ENCODE results near the gene EGF. TPM values are rescaled to one million over a fixed set of nuclear protein-coding genes. Genes with fewer than 3 reads are reported as not detected.

The EGF gene
- total and polyA plus RNA-seq, 7 experiments from 2014 or later: 0.86 TPM; not detected in 6

DNA sequence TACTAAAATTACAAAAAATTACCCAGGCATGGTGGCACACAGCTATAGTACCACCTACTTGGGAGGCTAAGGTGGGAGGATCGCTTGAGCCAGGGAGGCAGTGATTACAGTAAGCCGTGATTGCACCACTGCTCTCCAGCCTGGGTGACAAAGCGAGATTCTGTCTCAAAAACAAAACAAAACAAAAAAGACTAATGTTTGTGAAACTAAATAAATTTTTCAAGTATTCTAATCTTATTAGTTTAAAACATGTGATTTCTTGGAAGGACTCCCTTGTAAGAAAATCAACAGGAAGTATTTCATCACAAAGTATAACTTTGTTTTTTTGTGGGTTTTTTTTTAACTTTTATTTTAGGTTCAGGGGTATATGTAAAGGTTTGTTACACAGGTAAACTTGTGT is 89.6 kb downstream of the EGF start:
- CTCF ChIA-PET: interaction anchor here (0.7 to 8.6 kb wide), 4 partner anchors 303 to 514 kb away, joined by 3 to 111 read pairs (median 6); no protein-coding TSS in a partner anchor
- no peak for ATAC-seq
- Histone ChIP-seq H3K4me1 (ENCODE audit: control insufficient read depth in 2 of 2, insufficient read depth in 2 of 2, low read length in 2 of 2) (no peaks in the 10 kb centered on the region), H3K9me3 (ENCODE audit: control insufficient read depth in 2 of 3, low read length in 3 of 3) (no peaks in the 10 kb centered on the region), H3K4me3 (ENCODE audit: low read length) (no peak overlapping the region), H3K27me3 (ENCODE audit: control insufficient read depth in 2 of 2, insufficient read depth in 2 of 2, low read length in 2 of 2) (no peaks in the 10 kb centered on the region), H3K27ac (ENCODE audit: low read depth, low read length) (no peak overlapping the region), H3K36me3 (ENCODE audit: control insufficient read depth in 2 of 3, insufficient read depth in 3 of 3, low read length in 3 of 3) (no peaks in the 10 kb centered on the region)
- DNase-seq: no peak
- Mint-ChIP-seq H3K9me3 (no peaks in the 10 kb centered on the region), H3K27me3 (peaks cover 0 to 32% (median 5%) of the 10 kb centered on the region in 5 donors), H3K27ac (no peak overlapping the region), H3K36me3 (no peaks in the 10 kb centered on the region), H3K4me3 (no peak overlapping the region), H3K4me1 (peaks cover 0 to 23% (median 0%) of the 10 kb centered on the region in 7 donors)
- POLR2A ChIA-PET: no interaction called here
- intact Hi-C loops (cut with micrococcal nuclease): no loop called here

DNA sequence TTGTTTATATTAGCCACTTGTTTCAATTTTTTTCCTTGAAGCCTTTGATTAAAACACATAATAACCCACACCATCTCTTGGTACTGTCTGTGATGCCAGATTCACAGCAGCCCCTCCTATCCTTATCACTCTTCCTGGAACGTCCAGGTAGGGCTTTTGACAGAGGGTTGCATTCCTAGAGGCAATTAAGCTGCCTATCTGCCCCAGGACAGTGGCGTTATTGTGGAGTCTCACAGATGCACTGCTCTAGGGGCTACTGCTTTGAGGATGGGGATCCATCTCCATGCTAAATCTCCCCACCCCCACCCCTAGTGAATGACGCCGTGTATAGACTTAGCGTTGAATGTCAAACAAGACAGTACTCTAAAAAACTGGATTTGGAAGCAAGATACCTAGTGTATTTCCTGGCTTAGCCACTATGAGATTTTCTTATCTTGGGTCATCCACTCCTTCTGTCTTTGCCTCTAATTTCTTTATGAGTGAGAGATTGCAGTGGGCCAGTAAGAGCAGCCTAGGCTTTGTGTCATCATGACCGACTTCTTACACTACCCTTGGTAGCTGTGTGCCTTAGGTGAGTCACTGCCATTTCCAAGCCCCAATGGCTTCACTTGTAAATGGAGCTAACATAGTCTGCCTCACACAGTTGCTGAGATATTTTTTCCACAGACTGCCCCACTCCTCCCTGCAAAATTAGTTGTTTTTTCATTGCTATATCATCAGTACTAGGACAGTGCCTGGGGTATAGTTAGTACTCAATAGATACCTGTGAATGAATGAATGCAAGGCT is 90.9 kb downstream of the EGF start:
- H3K9me3 ChIP-seq (ENCODE audit: control insufficient read depth in 2 of 3, low read length in 3 of 3): no peaks in the 10 kb centered on the region
- ChIA-PET CTCF (interaction anchor here (0.6 to 3.8 kb wide), 4 partner anchors 46 to 515 kb away, joined by 3 to 65 read pairs (median 4); no protein-coding TSS in a partner anchor), POLR2A (no interaction called here)
- ATAC-seq: no peak
- intact Hi-C loops (cut with micrococcal nuclease): loop anchor here in 1 of 2 donors (2.0 kb wide), 1 partner anchor 307 kb away; no protein-coding TSS in a partner anchor
- Mint-ChIP-seq H3K27ac (no peak overlapping the region), H3K36me3 (no peaks in the 10 kb centered on the region), H3K9me3 (no peaks in the 10 kb centered on the region), H3K4me1 (peaks cover 0 to 32% (median 0%) of the 10 kb centered on the region in 7 donors), H3K4me3 (no peak overlapping the region), H3K27me3 (peaks cover 0 to 32% (median 5%) of the 10 kb centered on the region in 5 donors)
- no peaks in the 10 kb centered on the region for H3K4me1 ChIP-seq (ENCODE audit: control insufficient read depth in 2 of 2, insufficient read depth in 2 of 2, low read length in 2 of 2)
- no peaks in the 10 kb centered on the region for H3K36me3 ChIP-seq (ENCODE audit: control insufficient read depth in 2 of 3, insufficient read depth in 3 of 3, low read length in 3 of 3)
- no peak for DNase-seq
- H3K27ac ChIP-seq (ENCODE audit: low read depth, low read length): no peak overlapping the region
- H3K4me3 ChIP-seq (ENCODE audit: low read length): no peak overlapping the region
- H3K27me3 ChIP-seq (ENCODE audit: control insufficient read depth in 2 of 2, insufficient read depth in 2 of 2, low read length in 2 of 2): no peaks in the 10 kb centered on the region

DNA sequence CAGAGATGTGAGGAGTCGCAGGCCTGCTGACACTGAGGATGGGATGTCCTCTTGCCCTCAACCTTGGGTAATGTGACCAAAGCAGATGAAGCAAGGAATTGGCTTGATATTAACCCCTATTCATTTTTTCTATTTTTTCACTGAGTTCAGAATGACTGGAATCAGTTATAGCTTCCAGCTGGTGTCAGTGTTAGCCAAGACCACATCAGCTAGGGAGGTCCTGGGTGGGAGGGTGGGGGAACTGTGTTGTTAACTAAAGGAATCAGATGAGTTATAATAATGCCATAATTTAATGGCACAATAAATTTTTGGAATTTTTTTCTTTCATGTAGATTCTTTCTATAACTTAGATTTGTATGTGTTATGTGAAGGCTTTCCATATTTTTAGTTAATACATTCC is 91.9 kb downstream of the EGF start:
- H3K27me3 ChIP-seq (ENCODE audit: control insufficient read depth in 2 of 2, insufficient read depth in 2 of 2, low read length in 2 of 2): no peaks in the 10 kb centered on the region
- H3K27ac Mint-ChIP-seq: no peak overlapping the region
- ATAC-seq (no peak), DNase-seq (no peak)
- H3K27me3 Mint-ChIP-seq: peaks cover 0 to 28% (median 6%) of the 10 kb centered on the region in 5 donors
- no peak overlapping the region for H3K4me3 Mint-ChIP-seq
- ChIA-PET POLR2A (no interaction called here), CTCF (interaction anchor here (1.1 to 3.8 kb wide), 3 partner anchors 510 to 515 kb away, joined by 4 to 65 read pairs (median 7); no protein-coding TSS in a partner anchor)
- no peak overlapping the region for H3K4me3 ChIP-seq (ENCODE audit: low read length)
- H3K36me3 ChIP-seq (ENCODE audit: control insufficient read depth in 2 of 3, insufficient read depth in 3 of 3, low read length in 3 of 3): no peaks in the 10 kb centered on the region
- no peak overlapping the region for H3K27ac ChIP-seq (ENCODE audit: low read depth, low read length)
- no peaks in the 10 kb centered on the region for H3K9me3 ChIP-seq (ENCODE audit: control insufficient read depth in 2 of 3, low read length in 3 of 3)
- peaks cover 0 to 32% (median 0%) of the 10 kb centered on the region in 7 donors for H3K4me1 Mint-ChIP-seq
- no peaks in the 10 kb centered on the region for H3K9me3 Mint-ChIP-seq
- intact Hi-C loops (cut with micrococcal nuclease): loop anchor here in 1 of 2 donors (2.0 kb wide), 1 partner anchor 306 kb away; no protein-coding TSS in a partner anchor
- H3K4me1 ChIP-seq (ENCODE audit: control insufficient read depth in 2 of 2, insufficient read depth in 2 of 2, low read length in 2 of 2): no peaks in the 10 kb centered on the region
- no peaks in the 10 kb centered on the region for H3K36me3 Mint-ChIP-seq

- Histone ChIP-seq H3K4me3 (ENCODE audit: low read length) (no peak overlapping the region), H3K36me3 (ENCODE audit: control insufficient read depth in 2 of 3, insufficient read depth in 3 of 3, low read length in 3 of 3) (no peaks in the 10 kb centered on the region), H3K4me1 (ENCODE audit: control insufficient read depth in 2 of 2, insufficient read depth in 2 of 2, low read length in 2 of 2) (no peaks in the 10 kb centered on the region), H3K27ac (ENCODE audit: low read depth, low read length) (no peak overlapping the region), H3K27me3 (ENCODE audit: control insufficient read depth in 2 of 2, insufficient read depth in 2 of 2, low read length in 2 of 2) (no peaks in the 10 kb centered on the region), H3K9me3 (ENCODE audit: control insufficient read depth in 2 of 3, low read length in 3 of 3) (no peaks in the 10 kb centered on the region)
- H3K36me3 Mint-ChIP-seq: no peaks in the 10 kb centered on the region
- H3K27ac Mint-ChIP-seq: no peak overlapping the region
- ChIA-PET POLR2A (no interaction called here), CTCF (interaction anchor here (0.9 to 3.8 kb wide), 7 partner anchors 12 to 515 kb away, joined by 3 to 65 read pairs (median 3); no protein-coding TSS in a partner anchor)
- ATAC-seq: peak; percentile 86
- peaks cover 0 to 32% (median 0%) of the 10 kb centered on the region in 7 donors for H3K4me1 Mint-ChIP-seq
- no peak overlapping the region for H3K4me3 Mint-ChIP-seq
- intact Hi-C loops (cut with micrococcal nuclease): loop anchor here (1.0 to 5.0 kb wide), 5 partner anchors 192 to 510 kb away; partner anchors contain the start of gene ELOVL6 (in 1 of the 2)
- H3K9me3 Mint-ChIP-seq: no peaks in the 10 kb centered on the region
- DNase-seq: peak in 7 of 9 donors; percentile 26 to 62 (median 51)
- peaks cover 0 to 25% (median 6%) of the 10 kb centered on the region in 5 donors for H3K27me3 Mint-ChIP-seq
These were observed 92.9 kb downstream of the EGF start for GRCh38 chr4:110005461-110006056.

GRCh38 chr4:110007217-110007616 is 94.5 kb downstream of the EGF start:
- DNase-seq (no peak), ATAC-seq (no peak)
- Mint-ChIP-seq H3K4me1 (peaks cover 0 to 26% (median 0%) of the 10 kb centered on the region in 7 donors), H3K4me3 (no peak overlapping the region), H3K36me3 (no peaks in the 10 kb centered on the region), H3K27ac (peak overlapping the region in 1 of 9 donors; percentile 47), H3K27me3 (peaks cover 0 to 15% (median 6%) of the 10 kb centered on the region in 5 donors), H3K9me3 (no peaks in the 10 kb centered on the region)
- intact Hi-C loops (cut with micrococcal nuclease): loop anchor here in 1 of 2 donors (5.0 kb wide), 1 partner anchor 190 kb away; the partner anchor contains the start of gene ELOVL6
- no peaks in the 10 kb centered on the region for H3K36me3 ChIP-seq (ENCODE audit: control insufficient read depth in 2 of 3, insufficient read depth in 3 of 3, low read length in 3 of 3)
- H3K27me3 ChIP-seq (ENCODE audit: control insufficient read depth in 2 of 2, insufficient read depth in 2 of 2, low read length in 2 of 2): no peaks in the 10 kb centered on the region
- no peaks in the 10 kb centered on the region for H3K9me3 ChIP-seq (ENCODE audit: control insufficient read depth in 2 of 3, low read length in 3 of 3)
- ChIA-PET CTCF (interaction anchor here (0.6 to 3.8 kb wide), 6 partner anchors 9 to 511 kb away, joined by 3 to 65 read pairs (median 6); no protein-coding TSS in a partner anchor), POLR2A (interaction anchor here (0.7 kb wide), 1 partner anchor 13 kb away, joined by 3 read pairs; no protein-coding TSS in a partner anchor)
- no peak overlapping the region for H3K4me3 ChIP-seq (ENCODE audit: low read length)
- H3K4me1 ChIP-seq (ENCODE audit: control insufficient read depth in 2 of 2, insufficient read depth in 2 of 2, low read length in 2 of 2): no peaks in the 10 kb centered on the region
- no peak overlapping the region for H3K27ac ChIP-seq (ENCODE audit: low read depth, low read length)

DNA sequence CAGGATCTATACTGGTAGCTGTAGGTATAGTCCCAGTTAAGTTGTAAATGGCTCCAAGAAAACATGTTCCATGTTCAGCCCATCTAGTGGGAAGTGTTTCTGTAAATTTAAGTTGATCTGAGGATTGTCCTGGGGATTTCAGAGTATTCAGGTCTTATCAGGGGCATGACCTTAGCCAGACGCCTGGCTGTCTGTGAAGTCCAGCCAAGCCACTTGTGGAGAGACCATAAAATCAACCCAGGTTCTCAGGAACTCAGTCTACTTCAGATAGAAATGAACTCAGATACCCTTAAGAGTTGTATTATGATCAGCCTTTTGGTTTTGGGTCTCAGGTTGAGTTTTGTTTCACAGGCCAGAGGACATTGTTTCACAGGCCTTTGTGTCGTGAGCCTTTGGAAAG is 95.9 kb downstream of the EGF start:
- no peak for ATAC-seq
- H3K9me3 ChIP-seq (ENCODE audit: control insufficient read depth in 2 of 3, low read length in 3 of 3): no peaks in the 10 kb centered on the region
- no peaks in the 10 kb centered on the region for H3K27me3 ChIP-seq (ENCODE audit: control insufficient read depth in 2 of 2, insufficient read depth in 2 of 2, low read length in 2 of 2)
- no peaks in the 10 kb centered on the region for H3K36me3 ChIP-seq (ENCODE audit: control insufficient read depth in 2 of 3, insufficient read depth in 3 of 3, low read length in 3 of 3)
- no peak overlapping the region for H3K4me3 Mint-ChIP-seq
- no peaks in the 10 kb centered on the region for H3K4me1 ChIP-seq (ENCODE audit: control insufficient read depth in 2 of 2, insufficient read depth in 2 of 2, low read length in 2 of 2)
- peaks cover 0 to 20% (median 0%) of the 10 kb centered on the region in 7 donors for H3K4me1 Mint-ChIP-seq
- no peak for DNase-seq
- peaks cover 0 to 9% (median 6%) of the 10 kb centered on the region in 5 donors for H3K27me3 Mint-ChIP-seq
- no peaks in the 10 kb centered on the region for H3K36me3 Mint-ChIP-seq
- ChIA-PET POLR2A (no interaction called here), CTCF (interaction anchor here (0.8 to 2.7 kb wide), 6 partner anchors 9 to 508 kb away, joined by 3 to 18 read pairs (median 6); no protein-coding TSS in a partner anchor)
- no peak overlapping the region for H3K4me3 ChIP-seq (ENCODE audit: low read length)
- intact Hi-C loops (cut with micrococcal nuclease): loop anchor here in 1 of 2 donors (5.0 kb wide), 1 partner anchor 189 kb away; the partner anchor contains the start of gene ELOVL6
- no peaks in the 10 kb centered on the region for H3K9me3 Mint-ChIP-seq
- no peak overlapping the region for H3K27ac ChIP-seq (ENCODE audit: low read depth, low read length)
- no peak overlapping the region for H3K27ac Mint-ChIP-seq
